ENCODE measurements around the gene SERPINB10. TPM values are rescaled to one million over a fixed set of nuclear protein-coding genes. Genes with fewer than 3 reads are reported as not detected.
A peak's percentile ranks its signal among the peaks of the same experiment; 100 is the strongest.
"Not testable (repeated sequence)": the region's sequence is repeated elsewhere in the genome, so short reads cannot be mapped to it uniquely, and the experiment has no call there.

Gene SERPINB10
- total and polyA plus RNA-seq, 9 donors = 0.04 to 0.95 (median 0.24) TPM

DNA sequence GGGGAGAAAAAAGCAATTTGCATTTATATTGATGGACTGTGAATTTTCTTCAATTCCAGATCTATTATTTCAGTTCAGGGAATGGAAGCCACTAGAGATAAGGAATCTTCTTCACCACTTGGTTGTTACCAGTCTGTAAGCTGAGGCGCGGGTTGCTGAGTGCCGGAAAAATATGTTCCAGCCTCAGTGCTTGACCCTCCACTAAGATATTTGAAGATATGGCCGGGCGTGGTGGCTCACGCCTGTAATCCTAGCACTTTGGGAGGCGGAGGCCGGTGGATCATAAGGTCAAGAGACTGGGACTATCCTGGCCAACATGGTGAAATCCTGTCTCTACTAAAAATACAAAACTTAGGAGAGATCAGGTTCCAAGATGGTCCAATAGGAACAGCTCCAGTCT is 32.2 kb downstream of the SERPINB10 start:
- Histone ChIP-seq H3K4me3 (ENCODE audit: low read length) (no peak overlapping the region), H3K4me1 (ENCODE audit: control insufficient read depth, insufficient read depth, low read length) (peaks cover 6% of the 10 kb centered on the region), H3K27ac (ENCODE audit: low read length) (no peak overlapping the region), H3K9me3 (replicated peaks; ENCODE audit: control insufficient read depth, low read depth, low read length) (no peaks in the 10 kb centered on the region), H3K36me3 (ENCODE audit: control insufficient read depth, insufficient read depth, low read length) (no peaks in the 10 kb centered on the region), H3K27me3 (ENCODE audit: control insufficient read depth, insufficient read depth, low read length) (peaks cover 16% of the 10 kb centered on the region)
- DNase-seq = no peak
- 94% methylated on average over 7 of the region's 8 CpGs for WGBS (ENCODE audit: insufficient coverage)

DNA sequence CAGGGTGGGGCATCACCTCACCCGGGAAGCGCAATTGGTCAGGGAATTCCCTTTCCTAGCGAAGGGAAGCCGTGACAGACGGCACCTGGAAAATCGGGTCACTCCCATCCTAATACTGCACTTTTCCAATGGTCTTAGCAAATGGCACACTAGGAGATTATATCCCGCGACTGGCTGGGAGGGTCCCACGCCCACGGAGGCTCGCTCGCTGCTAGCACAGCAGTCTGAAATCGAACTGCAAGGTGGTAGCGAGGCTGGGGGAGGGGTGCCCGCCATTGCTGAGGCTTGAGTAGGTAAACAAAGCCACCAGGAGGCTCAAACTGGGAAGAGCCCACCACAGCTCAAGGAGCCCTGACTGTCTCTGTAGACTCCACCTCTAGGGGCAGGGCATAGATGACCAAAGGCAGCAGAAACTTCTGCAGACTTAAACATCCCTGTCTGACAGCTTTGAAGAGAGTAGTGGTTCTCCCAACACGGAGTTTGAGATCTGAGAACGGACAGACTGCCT is 32.8 kb downstream of the SERPINB10 start:
- H3K27me3 ChIP-seq (ENCODE audit: control insufficient read depth, insufficient read depth, low read length) = peaks cover 16% of the 10 kb centered on the region
- not testable (repeated sequence) for H3K9me3 ChIP-seq (replicated peaks; ENCODE audit: control insufficient read depth, low read depth, low read length); H3K27ac ChIP-seq (ENCODE audit: low read length); H3K4me3 ChIP-seq (ENCODE audit: low read length); H3K36me3 ChIP-seq (ENCODE audit: control insufficient read depth, insufficient read depth, low read length); DNase-seq; H3K4me1 ChIP-seq (ENCODE audit: control insufficient read depth, insufficient read depth, low read length)
- 77% methylated on average over 16 of the region's 17 CpGs for WGBS (ENCODE audit: insufficient coverage)

DNA sequence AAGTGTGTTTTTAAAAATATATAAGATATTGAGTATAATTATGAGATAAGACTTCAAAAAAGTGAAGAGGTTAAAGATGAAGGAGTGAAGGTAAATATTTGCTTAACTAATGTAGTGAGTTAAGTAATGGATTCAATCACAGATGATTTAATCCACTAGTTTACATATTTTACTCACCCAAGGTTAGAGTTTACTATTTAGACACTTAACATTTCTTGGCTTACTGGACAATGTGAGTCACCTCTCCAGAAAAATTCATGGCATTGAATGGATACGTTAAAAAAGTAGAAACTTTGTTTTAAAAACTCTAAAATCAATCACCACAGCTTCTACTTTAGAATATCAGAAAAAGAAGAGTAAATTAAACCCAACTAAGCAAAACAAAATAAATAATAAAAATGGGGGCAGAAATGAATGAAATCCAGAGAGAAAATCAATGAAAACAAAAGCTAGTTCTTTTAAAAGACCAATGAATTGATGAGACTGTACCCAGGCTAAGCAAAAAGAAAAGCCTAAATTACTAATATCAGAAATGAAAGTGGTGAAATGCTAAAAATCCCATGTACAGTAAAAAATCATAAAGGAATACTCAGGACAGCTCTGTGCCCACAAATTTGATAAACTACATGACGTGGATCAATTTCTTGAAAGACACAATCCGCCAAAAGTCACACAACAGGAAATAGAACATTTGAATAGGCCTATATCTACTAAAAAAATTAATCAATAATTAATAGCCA is 39.5 kb downstream of the SERPINB10 start:
- no CpG with 5 or more reads among the region's 3 CpGs for WGBS (ENCODE audit: insufficient coverage)
- H3K27ac ChIP-seq (ENCODE audit: low read length) = no peak overlapping the region
- no peak for DNase-seq
- peaks cover 6% of the 10 kb centered on the region for H3K27me3 ChIP-seq (ENCODE audit: control insufficient read depth, insufficient read depth, low read length)
- peaks cover 5% of the 10 kb centered on the region for H3K4me1 ChIP-seq (ENCODE audit: control insufficient read depth, insufficient read depth, low read length)
- H3K4me3 ChIP-seq (ENCODE audit: low read length) = no peak overlapping the region
- no peaks in the 10 kb centered on the region for H3K36me3 ChIP-seq (ENCODE audit: control insufficient read depth, insufficient read depth, low read length)
- no peaks in the 10 kb centered on the region for H3K9me3 ChIP-seq (replicated peaks; ENCODE audit: control insufficient read depth, low read depth, low read length)

DNA sequence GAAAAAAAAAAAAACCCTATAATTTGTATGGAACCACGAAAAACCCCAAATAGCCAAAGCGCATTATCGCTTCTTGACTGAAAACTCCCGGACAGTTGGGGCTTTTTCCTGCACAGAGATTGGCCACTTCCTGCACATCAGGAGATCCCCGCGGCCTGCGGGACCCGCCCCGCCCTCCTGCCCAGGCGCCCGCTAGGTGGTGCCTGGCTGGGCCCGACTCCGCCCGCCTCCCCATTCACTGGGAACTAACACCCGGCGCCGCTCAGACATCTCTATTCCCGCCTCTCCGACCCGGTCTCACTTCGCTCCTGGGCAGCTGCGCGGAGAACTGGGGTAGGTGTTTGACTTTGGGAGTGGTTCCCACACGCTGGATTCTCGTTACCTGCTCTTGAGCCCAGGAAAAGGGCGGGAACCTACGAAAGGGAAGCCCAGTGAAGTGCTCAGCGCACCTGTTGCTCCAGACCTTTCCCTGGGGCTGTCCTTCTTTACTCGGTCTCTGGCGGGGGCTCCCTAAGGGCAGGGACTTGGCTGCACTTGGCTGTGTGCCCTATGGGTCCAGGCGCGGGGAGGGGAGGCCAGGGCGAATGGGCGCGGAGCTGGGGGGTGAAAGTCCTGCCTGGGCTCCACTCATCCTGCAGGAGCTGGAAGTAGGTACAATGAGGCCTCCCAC is 41.4 kb downstream of the SERPINB10 start, which contains the start of gene HMSD:
Gene HMSD (plus strand): TSS at position 234 of the 670 bp plus-strand sequence. CDS start 4,155 bp downstream, outside the sequence.
- H3K4me1 ChIP-seq (ENCODE audit: control insufficient read depth, insufficient read depth, low read length) = peaks cover 5% of the 10 kb centered on the region
- H3K4me3 ChIP-seq (ENCODE audit: low read length) = no peak within 1 kb of the TSS
- 8% methylated on average over 28 of the region's 35 CpGs for WGBS (ENCODE audit: insufficient coverage)
- H3K27ac ChIP-seq (ENCODE audit: low read length) = no peak within 1 kb of the TSS
- H3K9me3 ChIP-seq (replicated peaks; ENCODE audit: control insufficient read depth, low read depth, low read length) = no peaks in the 10 kb centered on the region
- peaks cover 6% of the 10 kb centered on the region for H3K27me3 ChIP-seq (ENCODE audit: control insufficient read depth, insufficient read depth, low read length)
- H3K36me3 ChIP-seq (ENCODE audit: control insufficient read depth, insufficient read depth, low read length) = no peaks in the 10 kb centered on the region
- no peak for DNase-seq

DNA sequence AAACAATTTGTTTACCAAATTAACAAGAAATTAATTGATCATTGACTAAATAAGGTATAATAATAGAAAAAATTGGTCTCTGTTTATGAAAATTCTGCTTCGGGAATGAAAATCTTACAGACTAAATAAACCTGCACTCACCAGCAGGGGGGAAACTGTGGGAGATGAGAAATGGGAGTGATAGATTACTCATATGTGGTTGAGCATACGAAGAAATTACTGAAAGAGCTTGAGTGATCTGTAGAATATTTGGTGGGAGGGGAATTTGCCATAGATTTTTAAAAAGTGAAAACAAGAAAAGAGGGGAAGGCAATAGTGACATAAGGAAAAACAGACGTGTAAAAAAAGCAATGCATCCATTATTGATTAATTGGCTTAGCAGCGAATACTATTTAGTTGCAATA is 43.5 kb downstream of the SERPINB10 start:
- Histone ChIP-seq H3K27ac (ENCODE audit: low read length) (no peak overlapping the region), H3K9me3 (replicated peaks; ENCODE audit: control insufficient read depth, low read depth, low read length) (no peaks in the 10 kb centered on the region), H3K27me3 (ENCODE audit: control insufficient read depth, insufficient read depth, low read length) (peaks cover 6% of the 10 kb centered on the region), H3K36me3 (ENCODE audit: control insufficient read depth, insufficient read depth, low read length) (no peaks in the 10 kb centered on the region), H3K4me3 (ENCODE audit: low read length) (no peak overlapping the region), H3K4me1 (ENCODE audit: control insufficient read depth, insufficient read depth, low read length) (peaks cover 5% of the 10 kb centered on the region)
- no peak for DNase-seq
- 36% methylated on average over 1 of the region's 4 CpGs for WGBS (ENCODE audit: insufficient coverage)

DNA sequence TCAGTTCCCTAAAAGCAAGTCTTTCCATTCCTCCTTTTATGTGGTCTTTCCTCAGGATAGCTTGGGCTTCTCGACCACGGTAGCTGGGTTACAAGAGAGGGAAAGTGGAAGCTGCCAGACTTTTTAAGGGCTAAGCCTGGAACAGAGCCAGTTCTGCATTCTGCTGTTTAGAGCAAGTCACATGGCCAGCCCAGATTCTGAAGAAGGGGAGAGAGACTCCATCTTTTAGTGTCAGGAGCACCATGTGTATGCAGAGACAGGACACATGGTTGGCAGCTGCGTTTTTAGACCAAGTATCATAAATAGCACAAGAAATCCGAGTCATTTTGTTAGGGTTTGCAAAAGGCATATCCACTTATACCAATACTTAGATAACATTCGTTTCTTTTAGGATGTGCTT is 46.1 kb downstream of the SERPINB10 start:
- Histone ChIP-seq H3K4me1 (ENCODE audit: control insufficient read depth, insufficient read depth, low read length) (peaks cover 5% of the 10 kb centered on the region), H3K27ac (ENCODE audit: low read length) (no peak overlapping the region), H3K4me3 (ENCODE audit: low read length) (no peak overlapping the region), H3K27me3 (ENCODE audit: control insufficient read depth, insufficient read depth, low read length) (peaks cover 6% of the 10 kb centered on the region), H3K9me3 (replicated peaks; ENCODE audit: control insufficient read depth, low read depth, low read length) (no peaks in the 10 kb centered on the region), H3K36me3 (ENCODE audit: control insufficient read depth, insufficient read depth, low read length) (no peaks in the 10 kb centered on the region)
- peak; percentile 29 for DNase-seq
- WGBS (ENCODE audit: insufficient coverage) = no CpG with 5 or more reads among the region's 5 CpGs

DNA sequence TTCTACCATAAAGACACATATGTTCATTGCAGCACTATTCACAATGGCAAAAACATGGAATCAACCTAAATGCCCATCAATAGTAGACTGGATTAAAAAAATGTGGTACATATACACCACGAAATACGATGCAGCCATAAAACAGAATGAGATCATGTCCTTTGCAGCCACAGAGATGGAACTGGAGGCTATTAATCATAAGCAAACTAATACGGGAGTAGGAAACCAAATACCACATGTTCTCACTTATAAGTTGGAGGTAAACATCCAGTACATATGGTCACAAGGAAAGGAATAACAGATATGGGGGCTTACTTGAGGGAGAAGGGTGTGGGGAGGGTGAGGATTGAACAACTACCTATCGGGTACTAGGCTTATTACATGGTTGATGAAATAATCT is 49.0 kb downstream of the SERPINB10 start:
- peaks cover 3% of the 10 kb centered on the region for H3K27me3 ChIP-seq (ENCODE audit: control insufficient read depth, insufficient read depth, low read length)
- no peaks in the 10 kb centered on the region for H3K9me3 ChIP-seq (replicated peaks; ENCODE audit: control insufficient read depth, low read depth, low read length)
- H3K27ac ChIP-seq (ENCODE audit: low read length) = no peak overlapping the region
- H3K4me3 ChIP-seq (ENCODE audit: low read length) = no peak overlapping the region
- H3K4me1 ChIP-seq (ENCODE audit: control insufficient read depth, insufficient read depth, low read length) = no peaks in the 10 kb centered on the region
- WGBS (ENCODE audit: insufficient coverage) = no CpG with 5 or more reads among the region's 4 CpGs
- H3K36me3 ChIP-seq (ENCODE audit: control insufficient read depth, insufficient read depth, low read length) = no peaks in the 10 kb centered on the region
- DNase-seq = no peak

DNA sequence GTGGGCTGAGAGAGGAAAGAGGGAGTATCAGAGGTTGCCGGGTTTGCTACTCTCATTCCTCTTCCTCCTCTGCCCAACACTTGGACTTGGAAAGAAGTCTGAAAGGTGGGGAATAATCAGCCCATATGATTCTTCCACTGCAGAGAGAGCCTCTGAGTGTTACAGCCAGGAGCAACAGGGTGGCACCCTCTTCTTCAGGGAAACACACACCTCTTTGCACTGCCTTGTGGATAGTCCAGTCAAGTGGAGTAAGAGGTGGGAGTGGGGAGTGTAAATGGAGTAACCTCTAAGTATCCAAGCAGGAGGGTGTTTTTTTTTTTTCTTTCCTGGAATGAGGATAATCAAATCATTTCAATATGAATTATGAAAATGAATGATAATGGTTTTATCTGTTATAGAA is 53.1 kb downstream of the SERPINB10 start:
- Histone ChIP-seq H3K9me3 (replicated peaks; ENCODE audit: control insufficient read depth, low read depth, low read length) (no peaks in the 10 kb centered on the region), H3K4me1 (ENCODE audit: control insufficient read depth, insufficient read depth, low read length) (no peaks in the 10 kb centered on the region), H3K36me3 (ENCODE audit: control insufficient read depth, insufficient read depth, low read length) (no peaks in the 10 kb centered on the region), H3K4me3 (ENCODE audit: low read length) (no peak overlapping the region), H3K27ac (ENCODE audit: low read length) (no peak overlapping the region), H3K27me3 (ENCODE audit: control insufficient read depth, insufficient read depth, low read length) (peaks cover 9% of the 10 kb centered on the region)
- WGBS (ENCODE audit: insufficient coverage) = no CpG with 5 or more reads among the region's 1 CpG
- no peak for DNase-seq

DNA sequence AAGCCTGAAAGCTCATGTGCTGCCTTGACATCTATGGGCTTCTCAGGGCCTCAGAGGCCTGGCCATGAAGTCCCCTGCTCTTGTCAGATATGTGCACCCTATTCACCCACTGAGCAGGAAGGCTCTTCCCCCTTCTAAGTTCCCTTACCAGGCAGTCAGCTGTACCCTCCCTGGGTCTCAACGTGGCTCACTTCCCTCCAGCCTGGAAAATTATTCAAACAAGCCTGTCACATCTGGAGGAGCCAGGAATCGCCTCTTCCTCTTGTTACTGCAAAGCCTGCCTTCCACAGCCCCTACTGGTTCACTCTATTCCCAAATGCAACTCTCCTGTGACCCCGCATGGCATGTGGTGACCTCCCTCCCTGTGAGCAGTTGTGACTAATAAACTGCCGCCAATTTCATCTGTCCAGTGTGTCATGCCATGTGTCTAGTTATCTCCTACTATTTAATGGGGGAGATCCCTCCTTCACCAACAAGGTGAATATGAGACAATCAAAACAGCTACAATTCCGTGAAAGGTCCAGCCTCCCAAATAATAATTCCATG is 53.8 kb downstream of the SERPINB10 start:
- WGBS (ENCODE audit: insufficient coverage) = 47% methylated on average over 2 of the region's 5 CpGs
- DNase-seq = peak; percentile 34
- no peaks in the 10 kb centered on the region for H3K4me1 ChIP-seq (ENCODE audit: control insufficient read depth, insufficient read depth, low read length)
- H3K27ac ChIP-seq (ENCODE audit: low read length) = no peak overlapping the region
- H3K27me3 ChIP-seq (ENCODE audit: control insufficient read depth, insufficient read depth, low read length) = peaks cover 10% of the 10 kb centered on the region
- H3K9me3 ChIP-seq (replicated peaks; ENCODE audit: control insufficient read depth, low read depth, low read length) = no peaks in the 10 kb centered on the region
- H3K4me3 ChIP-seq (ENCODE audit: low read length) = no peak overlapping the region
- H3K36me3 ChIP-seq (ENCODE audit: control insufficient read depth, insufficient read depth, low read length) = no peaks in the 10 kb centered on the region

DNA sequence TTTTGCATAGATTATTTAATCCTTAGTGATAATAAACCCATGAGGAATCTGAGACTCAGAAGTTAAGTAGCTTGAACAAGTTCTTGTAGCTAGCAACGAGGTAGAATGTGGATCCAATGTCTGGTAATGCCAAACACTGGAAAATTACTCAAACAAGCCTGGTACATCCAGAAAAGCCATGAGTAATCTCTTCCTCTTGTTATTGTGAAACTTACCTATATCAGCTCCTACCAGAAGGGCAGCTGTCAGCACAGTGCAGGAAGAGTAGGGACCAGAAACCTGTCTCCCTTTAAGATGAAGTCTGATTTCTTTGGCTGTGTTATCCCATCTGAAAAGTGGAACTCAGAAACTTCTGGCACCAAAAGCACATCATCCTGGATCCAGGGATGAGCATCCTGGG is 54.4 kb downstream of the SERPINB10 start:
- Histone ChIP-seq H3K4me1 (ENCODE audit: control insufficient read depth, insufficient read depth, low read length) (no peaks in the 10 kb centered on the region), H3K36me3 (ENCODE audit: control insufficient read depth, insufficient read depth, low read length) (no peaks in the 10 kb centered on the region), H3K9me3 (replicated peaks; ENCODE audit: control insufficient read depth, low read depth, low read length) (no peaks in the 10 kb centered on the region), H3K4me3 (ENCODE audit: low read length) (no peak overlapping the region), H3K27me3 (ENCODE audit: control insufficient read depth, insufficient read depth, low read length) (peaks cover 10% of the 10 kb centered on the region), H3K27ac (ENCODE audit: low read length) (no peak overlapping the region)
- DNase-seq = no peak
- WGBS (ENCODE audit: insufficient coverage) = no CpG with 5 or more reads among the region's 1 CpG
